Nephron (organoid): ENCODE data around the gene LHB.

ENCODE experiments used
- H3K27ac Mint-ChIP-seq, 3 experiments: 2 replicates each; pipeline ENCODE4 v1.8.0; 2020; ENCODE audit warnings: mixed read lengths in 3 of 3, mild to moderate bottlenecking in 2 of 3, moderate library complexity in 1 of 3
- H3K27me3 Mint-ChIP-seq: 2 replicates; pipeline ENCODE4 v1.8.0; 2021; ENCODE audit warnings: low read depth, mild to moderate bottlenecking, moderate library complexity, mixed read lengths
- H3K36me3 Mint-ChIP-seq: 2 replicates; pipeline ENCODE4 v1.8.0; 2020; ENCODE audit warnings: low read depth, mixed read lengths
- H3K4me1 Mint-ChIP-seq: 2 replicates; pipeline ENCODE4 v1.8.0; 2020; ENCODE audit warnings: mixed read lengths
- H3K4me3 Mint-ChIP-seq, 3 experiments: 2 replicates each; pipeline ENCODE4 v1.8.0; 2020; ENCODE audit warnings: mild to moderate bottlenecking in 3 of 3, mixed read lengths in 3 of 3, moderate library complexity in 2 of 3
- H3K9me3 Mint-ChIP-seq: 2 replicates; pipeline ENCODE4 v1.8.0; 2020; ENCODE audit warnings: mixed read lengths
- TF ChIP-seq, protein P1 (sequence below), 3 experiments: fragments of 200-600 bp; sonication (generic); IDR thresholded peaks; one replicate each; pipeline ENCODE4 v1.5.0; 2021; ENCODE audit warnings: antibody characterized with exemption in 3 of 3; ENCODE audit not compliant: unreplicated experiment in 3 of 3

LHB gene

DNA sequence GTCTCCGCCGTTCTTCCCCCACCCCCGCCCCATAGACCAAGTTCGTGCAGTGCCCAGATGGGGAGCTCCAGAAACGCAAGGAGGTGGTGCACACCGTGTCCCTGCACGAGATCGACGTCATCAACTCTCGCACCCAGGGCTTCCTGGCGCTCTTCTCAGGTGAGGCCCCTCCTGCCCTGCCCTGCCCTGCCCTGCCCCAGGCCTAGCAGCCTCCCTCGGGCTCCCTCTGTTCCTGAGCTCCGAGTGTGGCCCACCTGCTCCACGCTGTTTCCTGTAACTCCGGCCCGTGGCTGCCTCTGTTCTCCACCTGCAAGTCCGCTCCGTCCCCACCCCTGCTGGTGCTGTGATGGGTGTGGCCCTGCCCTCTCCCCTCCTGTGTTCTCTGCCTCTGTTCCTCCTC is 6.4 kb downstream of the LHB start:
- no peak overlapping the region for H3K27ac Mint-ChIP-seq
- no peaks in the 10 kb centered on the region for H3K4me1 Mint-ChIP-seq
- H3K4me3 Mint-ChIP-seq: no peak overlapping the region
- H3K9me3 Mint-ChIP-seq: no peaks in the 10 kb centered on the region
- TF ChIP-seq, protein P1, sequence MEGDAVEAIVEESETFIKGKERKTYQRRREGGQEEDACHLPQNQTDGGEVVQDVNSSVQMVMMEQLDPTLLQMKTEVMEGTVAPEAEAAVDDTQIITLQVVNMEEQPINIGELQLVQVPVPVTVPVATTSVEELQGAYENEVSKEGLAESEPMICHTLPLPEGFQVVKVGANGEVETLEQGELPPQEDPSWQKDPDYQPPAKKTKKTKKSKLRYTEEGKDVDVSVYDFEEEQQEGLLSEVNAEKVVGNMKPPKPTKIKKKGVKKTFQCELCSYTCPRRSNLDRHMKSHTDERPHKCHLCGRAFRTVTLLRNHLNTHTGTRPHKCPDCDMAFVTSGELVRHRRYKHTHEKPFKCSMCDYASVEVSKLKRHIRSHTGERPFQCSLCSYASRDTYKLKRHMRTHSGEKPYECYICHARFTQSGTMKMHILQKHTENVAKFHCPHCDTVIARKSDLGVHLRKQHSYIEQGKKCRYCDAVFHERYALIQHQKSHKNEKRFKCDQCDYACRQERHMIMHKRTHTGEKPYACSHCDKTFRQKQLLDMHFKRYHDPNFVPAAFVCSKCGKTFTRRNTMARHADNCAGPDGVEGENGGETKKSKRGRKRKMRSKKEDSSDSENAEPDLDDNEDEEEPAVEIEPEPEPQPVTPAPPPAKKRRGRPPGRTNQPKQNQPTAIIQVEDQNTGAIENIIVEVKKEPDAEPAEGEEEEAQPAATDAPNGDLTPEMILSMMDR (IDR thresholded peaks at IDR 0.05; ENCODE audit: unreplicated experiment in 3 of 3): no peak
- H3K36me3 Mint-ChIP-seq: peaks cover 26% of the 10 kb centered on the region
- H3K27me3 Mint-ChIP-seq: no peaks in the 10 kb centered on the region

DNA sequence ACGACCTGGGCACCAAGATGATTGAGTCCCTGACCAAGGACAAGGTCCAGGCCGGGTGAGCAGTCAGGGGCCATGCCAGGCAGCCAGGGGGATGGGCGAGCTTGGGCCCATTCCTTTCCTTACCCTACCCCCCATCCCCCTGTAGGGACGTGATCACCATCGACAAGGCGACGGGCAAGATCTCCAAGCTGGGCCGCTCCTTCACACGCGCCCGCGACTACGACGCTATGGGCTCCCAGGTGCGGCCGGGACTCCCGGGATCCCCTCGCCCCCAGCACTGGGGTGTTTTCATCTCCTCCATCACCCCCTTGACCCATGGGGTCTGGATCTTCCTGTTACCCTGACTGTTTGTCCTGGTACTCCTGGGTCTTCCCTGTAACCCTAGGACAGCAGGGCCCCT is 7.1 kb downstream of the LHB start:
- TF ChIP-seq, protein P1 (IDR thresholded peaks at IDR 0.05; ENCODE audit: unreplicated experiment in 3 of 3): no peak
- Mint-ChIP-seq H3K4me1 (no peaks in the 10 kb centered on the region), H3K36me3 (peaks cover 30% of the 10 kb centered on the region)

DNA sequence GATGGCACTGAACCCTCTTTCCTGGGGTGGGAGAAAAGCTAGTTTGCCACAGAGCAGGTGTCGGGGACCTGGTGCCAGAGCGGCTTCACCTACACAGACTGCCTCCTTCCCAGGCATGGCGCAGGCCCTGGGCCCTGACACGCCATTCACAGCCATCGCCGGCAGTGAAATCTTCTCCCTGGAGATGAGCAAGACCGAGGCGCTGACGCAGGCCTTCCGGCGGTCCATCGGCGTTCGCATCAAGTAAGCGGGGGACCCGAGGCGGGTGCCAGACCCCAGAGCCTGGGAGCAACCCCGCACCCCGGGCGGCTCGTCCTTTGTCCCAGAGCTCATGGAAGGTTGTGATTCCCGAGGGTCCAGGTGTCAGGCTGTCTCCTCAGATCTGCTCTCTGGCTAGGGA is 10.0 kb downstream of the LHB start:
- Mint-ChIP-seq H3K9me3 (no peaks in the 10 kb centered on the region), H3K27me3 (no peaks in the 10 kb centered on the region), H3K36me3 (peaks cover 35% of the 10 kb centered on the region), H3K4me3 (no peak overlapping the region), H3K27ac (no peak overlapping the region), H3K4me1 (no peaks in the 10 kb centered on the region)
- TF ChIP-seq, protein P1 (IDR thresholded peaks at IDR 0.05; ENCODE audit: unreplicated experiment in 3 of 3): no peak

More for the DNA sequence above, 7.1 kb downstream of the LHB start:
- Mint-ChIP-seq H3K4me3 (no peak overlapping the region), H3K27ac (no peak overlapping the region), H3K9me3 (no peaks in the 10 kb centered on the region), H3K27me3 (no peaks in the 10 kb centered on the region)

DNA sequence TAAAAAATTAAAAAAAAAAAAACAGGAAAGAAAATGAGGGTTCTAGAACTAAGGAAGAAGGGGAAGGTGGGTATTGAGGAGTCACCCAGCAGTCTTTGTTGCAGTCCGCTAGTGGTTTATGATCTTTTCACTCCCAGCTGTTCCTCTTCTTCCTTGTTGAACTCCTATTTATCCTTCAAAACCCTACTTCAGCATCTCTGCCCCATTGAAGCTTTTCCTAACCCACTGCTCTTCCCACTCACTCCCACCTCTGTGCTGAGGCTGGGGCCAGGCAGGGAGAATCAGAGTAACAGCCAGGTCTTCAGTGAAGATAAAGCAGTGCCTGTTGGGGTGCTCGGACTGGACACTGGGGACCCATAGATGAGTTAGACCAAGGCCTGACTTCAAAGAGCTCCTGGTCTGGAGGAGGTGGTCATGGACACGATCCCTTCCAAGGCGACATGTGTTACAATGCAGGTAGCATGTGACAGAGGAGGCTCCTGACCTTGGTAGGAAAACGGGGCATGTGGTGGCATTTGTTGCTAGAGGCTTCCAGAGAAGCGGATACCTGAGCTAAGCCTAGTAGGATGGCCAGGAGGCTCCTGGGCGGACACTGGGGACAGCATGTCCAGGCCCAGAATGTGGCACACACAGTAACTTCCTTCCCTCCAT is 11.8 kb downstream of the LHB start:
- H3K27me3 Mint-ChIP-seq: no peaks in the 10 kb centered on the region
- no peaks in the 10 kb centered on the region for H3K9me3 Mint-ChIP-seq
- H3K27ac Mint-ChIP-seq: no peak overlapping the region
- H3K36me3 Mint-ChIP-seq: peaks cover 30% of the 10 kb centered on the region
- TF ChIP-seq, protein P1 (IDR thresholded peaks at IDR 0.05; ENCODE audit: unreplicated experiment in 3 of 3): no peak
- no peaks in the 10 kb centered on the region for H3K4me1 Mint-ChIP-seq
- no peak overlapping the region for H3K4me3 Mint-ChIP-seq

DNA sequence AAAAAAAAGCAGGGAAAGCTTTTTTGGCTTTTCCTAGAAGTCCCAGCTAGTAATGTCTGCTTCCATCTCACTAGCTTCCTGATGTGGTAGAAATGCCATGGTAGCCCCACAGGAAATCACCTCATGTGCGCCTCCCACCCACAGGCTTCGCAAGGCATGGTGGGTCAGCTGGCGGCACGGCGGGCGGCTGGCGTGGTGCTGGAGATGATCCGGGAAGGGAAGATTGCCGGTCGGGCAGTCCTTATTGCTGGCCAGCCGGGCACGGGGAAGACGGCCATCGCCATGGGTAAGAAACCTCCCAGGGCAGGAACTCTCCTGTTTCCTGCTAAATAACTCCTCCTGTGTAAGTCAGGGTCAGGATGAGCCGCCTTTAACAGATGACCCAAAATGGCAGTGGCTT is 12.8 kb downstream of the LHB start:
- no peaks in the 10 kb centered on the region for H3K9me3 Mint-ChIP-seq
- TF ChIP-seq, protein P1 (IDR thresholded peaks at IDR 0.05; ENCODE audit: unreplicated experiment in 3 of 3): no peak
- no peak overlapping the region for H3K4me3 Mint-ChIP-seq
- no peaks in the 10 kb centered on the region for H3K4me1 Mint-ChIP-seq
- no peaks in the 10 kb centered on the region for H3K27me3 Mint-ChIP-seq
- peaks cover 37% of the 10 kb centered on the region for H3K36me3 Mint-ChIP-seq
- H3K27ac Mint-ChIP-seq: no peak overlapping the region
